Measurements from ENCODE around the gene CREB5.
"Not testable (repeated sequence)": the region's sequence is repeated elsewhere in the genome, so short reads cannot be mapped to it uniquely, and the experiment has no call there.

CREB5 gene

GRCh38 chr7:28411876-28412662 lies at the start of gene CREB5:
Gene CREB5, plus strand, starts transcription at chr7:28412518. Its CDS starts 397 bp downstream, at chr7:28412915.
- DNase-seq (ENCODE audit: low read depth): peak; percentile 27

DNA sequence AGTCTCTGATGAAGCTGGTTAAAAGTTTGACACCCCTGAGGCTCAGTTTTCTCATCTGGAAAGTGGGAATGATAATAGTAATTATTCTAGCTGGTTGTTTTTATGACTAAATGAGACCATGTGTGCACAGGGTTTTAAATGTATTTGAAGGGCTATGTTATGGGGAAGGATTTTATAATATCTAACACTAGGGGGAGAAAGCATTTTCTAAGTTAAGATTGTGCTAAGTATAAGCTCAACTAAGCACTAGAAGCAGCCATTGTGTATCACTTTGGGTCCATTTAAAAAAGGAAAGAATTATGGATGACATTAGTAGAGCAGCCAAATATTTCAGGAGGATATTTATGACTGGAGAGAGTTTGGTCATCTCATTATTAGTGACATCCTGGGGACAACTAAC lies 49.5 kb upstream of the CREB5 start:
- DNase-seq (ENCODE audit: low read depth): no peak

DNA sequence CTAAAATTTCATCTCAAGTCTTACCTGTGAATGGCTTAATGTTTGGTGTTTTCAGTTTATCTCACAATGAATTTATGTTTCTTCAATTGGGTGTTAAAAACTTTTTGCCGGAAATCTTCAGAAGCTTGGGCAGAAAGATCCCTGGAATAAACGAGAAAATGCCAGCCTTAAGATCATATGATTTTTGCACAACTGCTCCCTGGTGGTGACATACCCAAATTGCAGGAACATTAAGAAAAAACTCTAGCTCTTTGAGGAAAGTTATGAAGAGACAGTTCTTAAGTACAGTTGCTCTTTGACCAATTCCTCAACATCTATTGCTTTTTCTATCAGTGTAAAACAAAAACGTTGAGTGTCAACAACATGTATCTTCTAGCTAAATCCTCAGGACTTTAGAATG lies 48.2 kb upstream of the CREB5 start:
- no peak for DNase-seq (ENCODE audit: low read depth)

GRCh38 chr7:28369523-28369922 lies 42.8 kb upstream of the CREB5 start:
- DNase-seq (ENCODE audit: low read depth): no peak

DNA sequence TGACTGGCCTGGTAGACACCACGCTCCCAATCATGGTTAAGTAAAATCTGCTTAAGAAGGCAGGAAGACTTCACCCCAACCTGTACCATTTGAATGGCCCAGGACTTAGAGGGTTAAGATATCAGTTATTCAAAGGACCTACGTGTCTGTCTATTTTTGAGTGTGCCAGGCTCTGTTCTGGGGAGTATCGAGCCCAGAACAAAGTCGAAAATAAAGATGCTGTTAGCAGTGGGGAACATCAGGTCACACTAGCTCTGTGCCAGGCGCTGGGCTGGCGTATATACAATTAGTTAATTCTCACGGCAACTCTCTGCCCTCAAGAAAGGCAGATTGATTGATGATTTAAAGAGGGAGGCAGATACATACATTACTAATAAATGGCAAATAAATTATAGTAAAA lies 40.5 kb upstream of the CREB5 start:
- no peak for DNase-seq (ENCODE audit: low read depth)

- no peak for DNase-seq (ENCODE audit: low read depth)
Observed at GRCh38 chr7:28373990-28374389, 38.3 kb upstream of the CREB5 start.

GRCh38 chr7:28375729-28376128 lies 36.6 kb upstream of the CREB5 start:
- no peak for DNase-seq (ENCODE audit: low read depth)

GRCh38 chr7:28376634-28377033 lies 35.7 kb upstream of the CREB5 start:
- DNase-seq (ENCODE audit: low read depth): no peak

- DNase-seq (ENCODE audit: low read depth): peak; percentile 9
Observed at GRCh38 chr7:28378574-28379149, 33.7 kb upstream of the CREB5 start.

- peak; percentile 64 for DNase-seq (ENCODE audit: low read depth)
Observed at GRCh38 chr7:28381466-28381865, 30.9 kb upstream of the CREB5 start.

GRCh38 chr7:28382144-28382543 lies 30.2 kb upstream of the CREB5 start:
- no peak for DNase-seq (ENCODE audit: low read depth)

- no peak for DNase-seq (ENCODE audit: low read depth)
Observed at GRCh38 chr7:28383975-28384374, 28.3 kb upstream of the CREB5 start.

- peak; percentile 67 for DNase-seq (ENCODE audit: low read depth)
Observed at GRCh38 chr7:28389504-28390395, 22.6 kb upstream of the CREB5 start.

GRCh38 chr7:28390426-28390825 lies 21.9 kb upstream of the CREB5 start:
- DNase-seq (ENCODE audit: low read depth): no peak

DNA sequence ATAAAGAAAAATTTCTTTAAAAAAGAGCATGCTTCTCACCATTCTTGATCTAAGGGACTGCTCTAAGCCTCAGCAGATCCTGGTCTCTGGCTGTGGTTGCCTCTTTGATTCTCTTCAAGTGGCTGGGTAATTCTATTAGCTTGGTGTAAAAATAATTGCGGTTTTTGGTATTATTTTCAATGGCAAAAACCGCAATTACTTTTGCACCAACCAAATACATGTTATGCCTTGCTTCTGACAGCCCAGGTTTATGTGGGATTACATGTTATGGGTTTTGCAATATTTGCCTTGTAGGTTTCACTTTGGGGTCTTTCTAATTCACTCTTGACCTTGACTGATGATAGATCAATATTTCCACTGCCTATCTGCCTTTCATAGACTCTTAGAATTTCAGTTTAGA lies 20.0 kb upstream of the CREB5 start:
- no peak for DNase-seq (ENCODE audit: low read depth)

DNA sequence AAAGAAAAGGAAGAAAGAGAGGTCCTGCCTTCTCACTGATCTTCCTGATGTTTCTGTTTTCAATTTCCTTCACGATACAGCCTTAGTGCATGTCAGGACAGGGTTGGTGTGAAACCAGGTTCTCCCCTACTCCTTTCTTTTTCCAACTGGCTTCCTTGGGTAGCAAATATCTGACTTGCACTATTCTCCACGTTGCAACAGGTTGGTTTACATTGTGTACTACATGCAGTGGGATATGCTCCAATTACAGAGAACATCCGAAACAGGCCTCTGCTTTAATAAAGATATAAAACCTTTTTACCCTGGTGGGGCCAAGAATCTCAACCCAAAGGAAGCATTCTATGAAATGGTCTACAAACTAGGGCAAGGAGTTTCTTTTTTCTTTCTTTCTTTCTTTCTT lies 16.9 kb upstream of the CREB5 start:
- DNase-seq (ENCODE audit: low read depth): no peak

- no peak for DNase-seq (ENCODE audit: low read depth)
Observed at GRCh38 chr7:28395831-28396230, 16.5 kb upstream of the CREB5 start.

GRCh38 chr7:28397141-28397540 lies 15.2 kb upstream of the CREB5 start:
- DNase-seq (ENCODE audit: low read depth): no peak

DNA sequence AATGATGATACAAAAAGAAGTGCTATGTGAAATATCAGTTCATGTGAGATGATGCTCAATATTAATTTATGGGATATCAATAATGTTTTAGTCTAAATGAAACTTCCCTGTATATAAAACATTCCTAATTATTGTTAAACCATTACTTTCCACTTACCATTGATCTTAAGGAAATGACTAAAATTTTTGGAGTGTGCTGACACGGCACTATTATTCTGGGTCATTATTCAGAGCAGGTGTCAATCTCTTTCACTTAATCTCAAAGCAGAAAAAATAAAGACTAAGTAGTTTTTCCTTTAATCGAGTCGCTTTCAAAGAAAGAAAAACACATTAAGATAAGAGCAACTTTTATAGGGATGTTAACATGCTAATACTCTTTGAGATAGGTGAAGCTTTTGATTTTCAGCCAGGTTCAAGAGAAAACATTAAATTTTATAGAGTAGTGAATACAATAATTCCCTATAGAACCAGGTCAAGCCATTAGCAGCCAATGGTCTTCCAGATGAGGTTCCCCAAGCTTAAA lies 11.4 kb upstream of the CREB5 start:
- DNase-seq (ENCODE audit: low read depth): no peak

- DNase-seq (ENCODE audit: low read depth): not testable (repeated sequence)
Observed at GRCh38 chr7:28401567-28401966, 10.8 kb upstream of the CREB5 start.

DNA sequence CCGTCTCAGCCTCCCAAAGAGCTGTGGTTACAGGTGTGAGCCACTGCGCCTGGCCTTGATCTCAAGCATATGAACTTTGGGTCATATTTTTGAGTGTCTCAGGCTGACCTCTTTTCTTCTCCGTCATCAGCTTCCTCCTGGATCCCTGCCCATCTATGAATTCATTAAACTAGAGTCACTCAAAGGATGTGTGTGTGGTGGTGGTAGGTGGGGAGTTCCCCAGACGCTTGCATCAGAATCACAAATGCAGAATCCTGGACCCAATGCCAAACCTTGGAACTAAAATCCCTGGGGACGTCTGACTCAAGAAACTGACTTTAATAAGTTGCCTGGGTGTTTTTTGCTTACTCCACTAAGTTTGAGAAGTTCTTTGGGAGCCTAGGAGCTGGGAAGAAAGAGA lies 6.7 kb upstream of the CREB5 start:
- DNase-seq (ENCODE audit: low read depth): peak; percentile 86

DNA sequence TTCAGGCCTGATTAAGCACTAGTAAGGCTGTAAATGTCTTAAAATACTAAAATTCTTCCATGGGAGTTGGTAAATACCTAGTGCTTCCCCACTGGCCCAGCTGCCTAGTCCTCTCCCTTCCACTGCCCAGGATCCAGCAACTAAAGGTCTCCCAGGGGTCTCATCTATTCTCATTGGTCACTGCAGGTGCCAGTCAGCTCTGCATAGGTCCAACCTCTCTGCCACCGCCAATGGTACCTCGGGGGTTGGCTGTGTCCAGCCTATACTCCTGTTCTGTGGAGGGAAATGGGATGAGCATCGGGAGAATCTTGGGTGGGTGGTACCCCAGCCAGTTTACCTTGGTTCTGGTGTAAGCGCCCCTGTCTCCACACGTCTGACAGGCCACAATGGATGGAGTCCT lies 6.1 kb upstream of the CREB5 start:
- DNase-seq (ENCODE audit: low read depth): no peak

DNA sequence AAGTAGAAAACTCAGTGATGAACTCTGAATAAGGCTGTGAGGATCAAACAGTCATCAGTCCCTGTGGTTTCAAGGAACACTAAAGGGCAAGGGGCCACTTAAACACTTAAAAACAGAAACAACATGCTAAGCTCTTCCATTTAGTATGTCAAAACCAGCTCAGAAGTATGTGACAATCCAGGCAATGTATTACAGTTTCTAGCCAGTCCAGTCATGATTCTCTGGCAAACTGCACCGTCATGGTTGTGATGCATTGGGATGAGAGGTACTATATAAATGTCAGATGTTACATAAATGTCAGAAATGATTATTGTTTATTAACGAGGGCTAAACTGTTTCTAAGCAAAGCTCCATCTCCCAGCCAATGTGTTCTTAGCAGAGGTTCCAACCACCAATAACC lies 4.7 kb upstream of the CREB5 start:
- peak; percentile 79 for DNase-seq (ENCODE audit: low read depth)

All from amniotic epithelial cell (primary cell).